GM19328 (cell line): ENCODE data around the gene OR10G7.
"Not testable (repeated sequence)": the region's sequence is repeated elsewhere in the genome, so short reads cannot be mapped to it uniquely, and the experiment has no call there.

Source experiments
- ATAC-seq: cut with Tn5 transposase; IDR thresholded peaks from one replicate; pipeline ENCODE4 v1.9.1; 2021; ENCODE audit warnings: mild to moderate bottlenecking, moderate library complexity; ENCODE audit not compliant: unreplicated experiment

OR10G7 gene

GRCh38 chr11:124043420-124043819 lies 2.3 kb upstream of the OR10G7 start:
- no peak for ATAC-seq

- no peak for ATAC-seq
These were observed 1.6 kb downstream of the OR10G7 start for GRCh38 chr11:124039557-124039956.

GRCh38 chr11:124036666-124037065 lies 4.5 kb downstream of the OR10G7 start:
- no peak for ATAC-seq

- ATAC-seq, result no peak
These were observed 14.6 kb downstream of the OR10G7 start, which contains the start of gene OR10G8 for GRCh38 chr11:124026498-124026897. OR10G8 (plus strand) TSS chr11:124026798; CDS start chr11:124029623, 2,825 bp downstream.

- not testable (repeated sequence) for ATAC-seq
These were observed 25.3 kb downstream of the OR10G7 start for GRCh38 chr11:124015837-124016236.

- ATAC-seq, result no peak
These were observed 28.4 kb downstream of the OR10G7 start, which contains the start of gene OR10G4 for GRCh38 chr11:124012697-124013096. OR10G4 (plus strand) TSS chr11:124012997; CDS start chr11:124015575, 2,578 bp downstream.

GRCh38 chr11:123995119-123995518 lies 46.0 kb downstream of the OR10G7 start, which contains the start of gene OR10G6:
OR10G6 (minus strand) TSS chr11:123995161; CDS start chr11:123995161, 0 bp downstream.
- no peak for ATAC-seq
